Measurements from ENCODE around the gene HPD. TPM values are rescaled to one million over a fixed set of nuclear protein-coding genes. Genes with fewer than 3 reads are reported as not detected.
"Not testable (repeated sequence)": the region's sequence is repeated elsewhere in the genome, so short reads cannot be mapped to it uniquely, and the experiment has no call there.

HPD gene
- total RNA-seq, 1 experiment from 2014 or later = 0.20 TPM

DNA sequence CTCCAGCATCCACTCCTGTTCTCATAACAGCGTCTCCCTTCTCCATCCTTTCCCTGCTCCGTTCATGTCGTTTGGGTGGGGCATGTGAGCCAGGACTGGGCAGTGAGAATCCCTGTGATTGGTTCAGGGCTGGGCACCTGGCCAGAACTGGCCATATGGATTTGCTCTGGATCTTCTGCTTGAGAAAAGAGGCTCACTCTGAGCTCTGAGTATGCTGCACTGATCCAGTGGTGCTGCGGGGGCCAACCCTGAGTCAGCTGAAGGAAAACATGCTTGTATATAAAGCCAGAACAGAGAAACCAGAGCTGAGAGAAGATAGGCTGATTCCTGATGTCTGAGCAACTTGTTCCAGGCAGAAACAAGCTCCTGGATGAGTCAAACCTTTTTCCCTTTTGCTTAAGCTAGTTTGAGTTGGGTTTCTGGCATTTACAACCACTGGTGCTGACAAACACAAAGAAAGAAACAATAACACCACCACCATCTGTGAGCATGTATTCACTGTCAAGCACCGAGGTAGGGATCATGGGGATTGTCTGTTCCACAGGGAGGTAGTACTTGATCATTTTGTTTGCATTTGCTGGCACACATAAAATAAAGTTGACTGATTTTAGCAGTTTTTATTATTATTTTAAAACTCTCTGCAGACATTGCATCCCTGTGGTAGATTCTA lies 14.0 kb upstream of the HPD start:
- TF ChIP-seq, protein P1, sequence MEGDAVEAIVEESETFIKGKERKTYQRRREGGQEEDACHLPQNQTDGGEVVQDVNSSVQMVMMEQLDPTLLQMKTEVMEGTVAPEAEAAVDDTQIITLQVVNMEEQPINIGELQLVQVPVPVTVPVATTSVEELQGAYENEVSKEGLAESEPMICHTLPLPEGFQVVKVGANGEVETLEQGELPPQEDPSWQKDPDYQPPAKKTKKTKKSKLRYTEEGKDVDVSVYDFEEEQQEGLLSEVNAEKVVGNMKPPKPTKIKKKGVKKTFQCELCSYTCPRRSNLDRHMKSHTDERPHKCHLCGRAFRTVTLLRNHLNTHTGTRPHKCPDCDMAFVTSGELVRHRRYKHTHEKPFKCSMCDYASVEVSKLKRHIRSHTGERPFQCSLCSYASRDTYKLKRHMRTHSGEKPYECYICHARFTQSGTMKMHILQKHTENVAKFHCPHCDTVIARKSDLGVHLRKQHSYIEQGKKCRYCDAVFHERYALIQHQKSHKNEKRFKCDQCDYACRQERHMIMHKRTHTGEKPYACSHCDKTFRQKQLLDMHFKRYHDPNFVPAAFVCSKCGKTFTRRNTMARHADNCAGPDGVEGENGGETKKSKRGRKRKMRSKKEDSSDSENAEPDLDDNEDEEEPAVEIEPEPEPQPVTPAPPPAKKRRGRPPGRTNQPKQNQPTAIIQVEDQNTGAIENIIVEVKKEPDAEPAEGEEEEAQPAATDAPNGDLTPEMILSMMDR (IDR thresholded peaks at IDR 0.05; ENCODE audit: insufficient read depth in 1 of 2, low read depth in 1 of 2, low read length in 1 of 2, severe bottlenecking in 1 of 2, unreplicated experiment in 1 of 2) = no peak
- Histone ChIP-seq H3K4me3 (ENCODE audit: low read depth, low read length) (no peak overlapping the region), H3K27me3 (replicated peaks; ENCODE audit: control insufficient read depth, insufficient read depth, low read length) (no peaks in the 10 kb centered on the region), H3K36me3 (ENCODE audit: control insufficient read depth, insufficient read depth, low read length) (no peaks in the 10 kb centered on the region), H3K4me1 (no peaks in the 10 kb centered on the region), H3K9me3 (no peaks in the 10 kb centered on the region)
- H3K9me3 Mint-ChIP-seq (ENCODE audit: unreplicated experiment) = no peaks in the 10 kb centered on the region
- no peak overlapping the region for H3K4me3 Mint-ChIP-seq (ENCODE audit: unreplicated experiment)
- no TSS peak for BruUV-seq (replicated peaks)
- intact Hi-C loops (cut with micrococcal nuclease; ENCODE audit: unreplicated experiment) = no loop called here
- no peaks in the 10 kb centered on the region for H3K27me3 Mint-ChIP-seq (ENCODE audit: insufficient read depth, unreplicated experiment)
- H3K36me3 Mint-ChIP-seq (ENCODE audit: insufficient read depth, unreplicated experiment) = no peaks in the 10 kb centered on the region
- no peak overlapping the region for H3K27ac Mint-ChIP-seq (ENCODE audit: unreplicated experiment)
- no peaks in the 10 kb centered on the region for H3K4me1 Mint-ChIP-seq (ENCODE audit: low read depth, unreplicated experiment)
- DNase-seq = no peak
- CTCF ChIA-PET = no interaction called here
- POLR2A ChIA-PET = no interaction called here

DNA sequence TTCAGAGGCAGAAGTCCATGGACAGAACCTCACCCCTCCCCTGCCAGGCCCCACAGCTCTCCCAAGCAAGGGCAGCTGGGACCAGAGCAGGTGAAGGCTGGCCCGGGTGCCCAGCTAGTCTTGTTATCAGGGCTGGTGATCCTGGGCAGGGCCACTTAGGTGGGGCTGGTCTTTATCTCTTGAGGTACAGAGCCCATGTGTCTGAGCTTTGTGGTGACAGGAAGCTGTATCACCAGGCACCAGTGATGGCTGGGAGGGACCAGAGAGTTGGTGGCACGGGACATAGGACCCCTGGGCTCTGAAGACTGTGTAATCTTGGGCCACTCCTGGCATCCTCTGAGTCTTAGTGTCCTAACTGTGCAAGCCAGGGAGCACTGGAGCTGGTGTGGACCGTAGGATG lies 12.8 kb upstream of the HPD start:
- intact Hi-C loops (cut with micrococcal nuclease; ENCODE audit: unreplicated experiment) = no loop called here
- no peak overlapping the region for H3K27ac Mint-ChIP-seq (ENCODE audit: unreplicated experiment)
- POLR2A ChIA-PET = no interaction called here
- Histone ChIP-seq H3K36me3 (ENCODE audit: control insufficient read depth, insufficient read depth, low read length) (no peaks in the 10 kb centered on the region), H3K9me3 (no peaks in the 10 kb centered on the region), H3K27me3 (replicated peaks; ENCODE audit: control insufficient read depth, insufficient read depth, low read length) (no peaks in the 10 kb centered on the region), H3K4me3 (ENCODE audit: low read depth, low read length) (no peak overlapping the region), H3K4me1 (no peaks in the 10 kb centered on the region)
- no peaks in the 10 kb centered on the region for H3K27me3 Mint-ChIP-seq (ENCODE audit: insufficient read depth, unreplicated experiment)
- TF ChIP-seq, protein P1 (IDR thresholded peaks at IDR 0.05; ENCODE audit: insufficient read depth in 1 of 2, low read depth in 1 of 2, low read length in 1 of 2, severe bottlenecking in 1 of 2, unreplicated experiment in 1 of 2) = no peak
- BruUV-seq (replicated peaks) = no TSS peak
- H3K4me3 Mint-ChIP-seq (ENCODE audit: unreplicated experiment) = no peak overlapping the region
- no peaks in the 10 kb centered on the region for H3K36me3 Mint-ChIP-seq (ENCODE audit: insufficient read depth, unreplicated experiment)
- no peaks in the 10 kb centered on the region for H3K9me3 Mint-ChIP-seq (ENCODE audit: unreplicated experiment)
- no peak for DNase-seq
- no peaks in the 10 kb centered on the region for H3K4me1 Mint-ChIP-seq (ENCODE audit: low read depth, unreplicated experiment)
- CTCF ChIA-PET = no interaction called here

DNA sequence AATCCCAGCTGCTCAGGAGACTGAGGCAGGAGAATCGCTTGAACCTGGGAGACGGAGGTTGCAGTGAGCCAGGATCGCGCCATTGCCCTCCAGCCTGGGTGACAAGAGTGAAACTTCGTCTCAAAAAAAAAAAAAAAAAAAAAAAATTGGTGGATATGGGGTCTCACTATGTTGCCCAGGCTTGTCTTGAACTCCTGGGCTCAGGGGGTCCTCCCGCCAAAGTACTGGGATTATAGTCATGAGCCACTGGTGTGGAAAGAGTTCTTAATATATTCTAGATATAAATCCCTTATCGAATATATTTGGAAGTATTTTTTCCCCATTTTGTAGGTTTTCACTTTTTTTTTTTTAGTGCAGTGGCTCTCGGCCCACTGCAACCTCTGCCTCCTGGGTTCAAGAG lies 10.6 kb upstream of the HPD start:
- DNase-seq; H3K36me3 Mint-ChIP-seq (ENCODE audit: insufficient read depth, unreplicated experiment); H3K4me3 Mint-ChIP-seq (ENCODE audit: unreplicated experiment); H3K4me1 Mint-ChIP-seq (ENCODE audit: low read depth, unreplicated experiment); H3K27me3 Mint-ChIP-seq (ENCODE audit: insufficient read depth, unreplicated experiment); BruUV-seq (replicated peaks); H3K27me3 ChIP-seq (replicated peaks; ENCODE audit: control insufficient read depth, insufficient read depth, low read length); H3K4me1 ChIP-seq; H3K27ac Mint-ChIP-seq (ENCODE audit: unreplicated experiment); H3K4me3 ChIP-seq (ENCODE audit: low read depth, low read length); CTCF ChIA-PET; POLR2A ChIA-PET; H3K36me3 ChIP-seq (ENCODE audit: control insufficient read depth, insufficient read depth, low read length); intact Hi-C loops (cut with micrococcal nuclease; ENCODE audit: unreplicated experiment); H3K9me3 ChIP-seq; H3K9me3 Mint-ChIP-seq (ENCODE audit: unreplicated experiment): not testable (repeated sequence)

DNA sequence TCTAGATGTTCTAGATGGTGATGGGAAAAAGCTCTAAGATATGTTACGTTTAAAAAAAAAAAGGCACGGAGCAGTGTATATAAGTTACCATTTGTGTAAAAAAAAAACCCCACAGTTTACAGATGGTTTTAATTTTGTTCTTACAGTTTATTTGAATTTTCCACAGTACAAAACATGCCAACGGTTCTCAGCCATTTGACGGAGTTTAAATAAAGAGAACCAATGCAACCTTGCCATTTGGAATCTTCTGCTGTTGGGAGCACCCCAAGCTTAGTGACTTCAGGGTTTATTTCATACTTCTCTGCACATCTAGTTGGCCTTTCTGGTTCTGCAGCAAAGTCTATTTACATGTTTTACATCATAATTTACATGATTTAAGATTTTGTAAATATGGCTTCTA lies 7.7 kb upstream of the HPD start:
- no peaks in the 10 kb centered on the region for H3K27me3 Mint-ChIP-seq (ENCODE audit: insufficient read depth, unreplicated experiment)
- Histone ChIP-seq H3K9me3 (no peaks in the 10 kb centered on the region), H3K36me3 (ENCODE audit: control insufficient read depth, insufficient read depth, low read length) (no peaks in the 10 kb centered on the region), H3K27me3 (replicated peaks; ENCODE audit: control insufficient read depth, insufficient read depth, low read length) (no peaks in the 10 kb centered on the region), H3K4me3 (ENCODE audit: low read depth, low read length) (no peak overlapping the region), H3K4me1 (no peaks in the 10 kb centered on the region)
- no peaks in the 10 kb centered on the region for H3K4me1 Mint-ChIP-seq (ENCODE audit: low read depth, unreplicated experiment)
- H3K36me3 Mint-ChIP-seq (ENCODE audit: insufficient read depth, unreplicated experiment) = no peaks in the 10 kb centered on the region
- BruUV-seq (replicated peaks) = no TSS peak
- no peak for DNase-seq
- POLR2A ChIA-PET = interaction anchor here (0.6 kb wide), 2 partner anchors 22 to 72 kb away, joined by 3 to 6 read pairs; partner anchors contain the start of gene PSMD9
- H3K9me3 Mint-ChIP-seq (ENCODE audit: unreplicated experiment) = no peaks in the 10 kb centered on the region
- intact Hi-C loops (cut with micrococcal nuclease; ENCODE audit: unreplicated experiment) = no loop called here
- CTCF ChIA-PET = no interaction called here
- H3K27ac Mint-ChIP-seq (ENCODE audit: unreplicated experiment) = no peak overlapping the region
- no peak overlapping the region for H3K4me3 Mint-ChIP-seq (ENCODE audit: unreplicated experiment)
- TF ChIP-seq, protein P1 (IDR thresholded peaks at IDR 0.05; ENCODE audit: insufficient read depth in 1 of 2, low read depth in 1 of 2, low read length in 1 of 2, severe bottlenecking in 1 of 2, unreplicated experiment in 1 of 2) = no peak

Measured in Caco-2 (cell line).